GM23338 (cell line): ENCODE results near the gene MAN1C1. TPM values are rescaled to one million over a fixed set of nuclear protein-coding genes. Genes with fewer than 3 reads are reported as not detected.
A peak's percentile ranks its signal among the peaks of the same experiment; 100 is the strongest.

Source experiments
- ATAC-seq: fragments of 200-7000 bp; cut with Tn5 transposase; 3 replicates; pipeline ENCODE4 v1.9.1; 2020
- DNase-seq: peaks from one replicate; pipeline ENCODE4 v3.0.0-alpha.2; 2015; ENCODE audit warnings: low spot score
- H2AFZ ChIP-seq: fragments of 200-600 bp; sonication (generic); 2 replicates; pipeline ENCODE4 v1.8.0; 2016; ENCODE audit warnings: antibody characterized with exemption, mild to moderate bottlenecking, moderate library complexity
- H3F3A ChIP-seq: fragments of 200-600 bp; sonication (generic); replicated peaks from 2 replicates; pipeline ENCODE4 v1.8.0; 2017; ENCODE audit warnings: antibody characterized with exemption, mixed run types, low read depth
- H3K27ac ChIP-seq: fragments of 200-600 bp; sonication (generic); 2 replicates; pipeline ENCODE4 v1.6.1; 2016; ENCODE audit warnings: low read depth
- H3K27me3 ChIP-seq: fragments of 200-600 bp; sonication (generic); 2 replicates; pipeline ENCODE4 v1.8.0; 2016; ENCODE audit warnings: mild to moderate bottlenecking, mixed run types, moderate library complexity; ENCODE audit not compliant: insufficient read depth
- H3K36me3 ChIP-seq: fragments of 200-600 bp; sonication (generic); 2 replicates; pipeline ENCODE4 v1.8.0; 2016; ENCODE audit warnings: mild to moderate bottlenecking; ENCODE audit not compliant: insufficient read depth
- H3K4me1 ChIP-seq: fragments of 200-600 bp; sonication (generic); 2 replicates; pipeline ENCODE4 v1.8.0; 2016; ENCODE audit warnings: mild to moderate bottlenecking, moderate library complexity; ENCODE audit not compliant: insufficient read depth
- H3K4me2 ChIP-seq: fragments of 200-600 bp; sonication (generic); 2 replicates; pipeline ENCODE4 v1.7.1; 2017; ENCODE audit warnings: mixed run types
- H3K4me3 ChIP-seq: fragments of 200-600 bp; sonication (generic); 2 replicates; pipeline ENCODE4 v1.6.1; 2016; ENCODE audit warnings: mixed run types
- H3K79me2 ChIP-seq: fragments of 200-600 bp; sonication (generic); replicated peaks from 2 replicates; pipeline ENCODE4 v1.8.0; 2017; ENCODE audit warnings: mild to moderate bottlenecking; ENCODE audit not compliant: insufficient read depth
- H3K9me2 ChIP-seq: fragments of 200-600 bp; sonication (generic); 2 replicates; pipeline ENCODE4 v1.8.0; 2017; ENCODE audit not compliant: insufficient read depth
- H4K20me1 ChIP-seq: fragments of 200-600 bp; sonication (generic); replicated peaks from 2 replicates; pipeline ENCODE4 v1.8.0; 2017; ENCODE audit warnings: mild to moderate bottlenecking; ENCODE audit not compliant: insufficient read depth
- H3K27ac Mint-ChIP-seq: 2 replicates; pipeline ENCODE4 v1.8.0; 2020; ENCODE audit warnings: inconsistent platforms, mild to moderate bottlenecking, moderate library complexity, mixed read lengths
- H3K27me3 Mint-ChIP-seq: 3 replicates; pipeline ENCODE4 v1.8.0; 2022; ENCODE audit warnings: low read depth, mild to moderate bottlenecking, moderate library complexity, mixed read lengths, inconsistent platforms; ENCODE audit not compliant: insufficient read depth, poor library complexity
- H3K36me3 Mint-ChIP-seq: 3 replicates; pipeline ENCODE4 v1.8.0; 2021; ENCODE audit warnings: low read depth, mild to moderate bottlenecking, inconsistent platforms, moderate library complexity, mixed read lengths
- H3K4me1 Mint-ChIP-seq: 3 replicates; pipeline ENCODE4 v1.8.0; 2020; ENCODE audit warnings: mild to moderate bottlenecking, inconsistent platforms, mixed read lengths
- H3K4me3 Mint-ChIP-seq: 3 replicates; pipeline ENCODE4 v1.8.0; 2021; ENCODE audit warnings: moderate library complexity, mild to moderate bottlenecking, inconsistent platforms, mixed read lengths
- H3K9me3 Mint-ChIP-seq: 3 replicates; pipeline ENCODE4 v1.8.0; 2020; ENCODE audit warnings: moderate library complexity, mild to moderate bottlenecking, inconsistent platforms, mixed read lengths
- CREB1 ChIP-seq: fragments of 250-450 bp; sonication (Bioruptor Pico); IDR thresholded peaks from 2 replicates; pipeline ENCODE4 v1.5.0; 2020; ENCODE audit warnings: low read depth, mild to moderate bottlenecking, moderate library complexity
- EZH2 ChIP-seq: fragments of 200-600 bp; sonication (generic); IDR thresholded peaks from one replicate; pipeline ENCODE4 v1.8.0; 2017; ENCODE audit warnings: antibody characterized with exemption, mild to moderate bottlenecking, low read depth; ENCODE audit not compliant: unreplicated experiment
- JUNB ChIP-seq: IDR thresholded peaks from one replicate; pipeline ENCODE4 v1.6.1; 2016; ENCODE audit warnings: antibody characterized with exemption; ENCODE audit not compliant: unreplicated experiment
- NANOG ChIP-seq: IDR thresholded peaks from 2 replicates; pipeline ENCODE4 v1.6.1; 2016; ENCODE audit warnings: antibody characterized with exemption, borderline replicate concordance
- STAT1 ChIP-seq: IDR thresholded peaks from one replicate; pipeline ENCODE4 v1.6.1; 2016; ENCODE audit warnings: antibody characterized with exemption; ENCODE audit not compliant: unreplicated experiment
- ZNF114 ChIP-seq: fragments of 250-450 bp; sonication (Bioruptor Pico); IDR thresholded peaks from 2 replicates; pipeline ENCODE4 v1.5.0; 2020; ENCODE audit warnings: mild to moderate bottlenecking, moderate library complexity
- polyA plus RNA-seq: library from polyadenylated mRNA; unstranded; fragments of >200 nt; fragmentation: Nextera tagmentation; extraction: Ambion mirVana; gene quantifications from 2 replicates; pipeline ENCODE4 v1.2.1, GENCODE V29; 2016
- total RNA-seq: library from RNA; depleted of rRNA; stranded (reverse); fragments of >200 nt; shearing (Covaris generic); gene quantifications from 2 replicates; pipeline ENCODE4 v1.2.3, GENCODE V29; 2014
- TF ChIP-seq, protein P1 (sequence below), 2 experiments: fragments of 200-600 bp in 1 of 2; sonication (generic) in 1 of 2; conservative IDR thresholded peaks; 2 replicates each; pipeline versions ENCODE4 v1.5.1 to v1.6.1; 2016 to 2017; ENCODE audit warnings: antibody characterized with exemption in 2 of 2, low read depth in 2 of 2, mild to moderate bottlenecking in 2 of 2, moderate library complexity in 1 of 2
- TF ChIP-seq, protein P2 (sequence below): fragments of 250-450 bp; sonication (Bioruptor Pico); IDR thresholded peaks from 2 replicates; pipeline ENCODE4 v1.5.0; 2020; ENCODE audit warnings: mild to moderate bottlenecking, moderate library complexity
- TF ChIP-seq, protein P3 (sequence below): IDR thresholded peaks from one replicate; pipeline ENCODE4 v1.6.1; 2018; ENCODE audit warnings: antibody characterized with exemption; ENCODE audit not compliant: unreplicated experiment
- TF ChIP-seq, protein P4 (sequence below): IDR thresholded peaks from 2 replicates; pipeline ENCODE4 v1.6.1; 2016; ENCODE audit warnings: antibody characterized with exemption

MAN1C1 gene
- total and polyA plus RNA-seq, 2 experiments from 2014 or later: 5.4 to 13.6 TPM

GRCh38 chr1:25826571-25826970 is 210.0 kb downstream of the MAN1C1 start:
- ATAC-seq (peak; percentile 31; the same call in 2 of the 3 replicates), DNase-seq (no peak)
- Mint-ChIP-seq H3K4me1 (peaks cover 3% of the 10 kb centered on the region), H3K4me3 (no peak overlapping the region), H3K36me3 (peaks cover 40% of the 10 kb centered on the region), H3K27ac (no peak overlapping the region), H3K9me3 (no peaks in the 10 kb centered on the region), H3K27me3 (peaks cover 3% of the 10 kb centered on the region)
- peaks cover 10% of the 10 kb centered on the region; the same call in 1 of the 2 replicates for H4K20me1 ChIP-seq
- TF ChIP-seq, protein P1, sequence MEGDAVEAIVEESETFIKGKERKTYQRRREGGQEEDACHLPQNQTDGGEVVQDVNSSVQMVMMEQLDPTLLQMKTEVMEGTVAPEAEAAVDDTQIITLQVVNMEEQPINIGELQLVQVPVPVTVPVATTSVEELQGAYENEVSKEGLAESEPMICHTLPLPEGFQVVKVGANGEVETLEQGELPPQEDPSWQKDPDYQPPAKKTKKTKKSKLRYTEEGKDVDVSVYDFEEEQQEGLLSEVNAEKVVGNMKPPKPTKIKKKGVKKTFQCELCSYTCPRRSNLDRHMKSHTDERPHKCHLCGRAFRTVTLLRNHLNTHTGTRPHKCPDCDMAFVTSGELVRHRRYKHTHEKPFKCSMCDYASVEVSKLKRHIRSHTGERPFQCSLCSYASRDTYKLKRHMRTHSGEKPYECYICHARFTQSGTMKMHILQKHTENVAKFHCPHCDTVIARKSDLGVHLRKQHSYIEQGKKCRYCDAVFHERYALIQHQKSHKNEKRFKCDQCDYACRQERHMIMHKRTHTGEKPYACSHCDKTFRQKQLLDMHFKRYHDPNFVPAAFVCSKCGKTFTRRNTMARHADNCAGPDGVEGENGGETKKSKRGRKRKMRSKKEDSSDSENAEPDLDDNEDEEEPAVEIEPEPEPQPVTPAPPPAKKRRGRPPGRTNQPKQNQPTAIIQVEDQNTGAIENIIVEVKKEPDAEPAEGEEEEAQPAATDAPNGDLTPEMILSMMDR (conservative IDR thresholded peaks at IDR 0.05; ENCODE audit: low read depth in 2 of 2): no peak
- TF ChIP-seq ZNF114 (CRISPR knock-in tag) (no peak), JUNB (no peak), STAT1 (no peak), EZH2 (no peak), CREB1 (CRISPR knock-in tag) (no peak), NANOG (no peak)
- TF ChIP-seq, protein P2, sequence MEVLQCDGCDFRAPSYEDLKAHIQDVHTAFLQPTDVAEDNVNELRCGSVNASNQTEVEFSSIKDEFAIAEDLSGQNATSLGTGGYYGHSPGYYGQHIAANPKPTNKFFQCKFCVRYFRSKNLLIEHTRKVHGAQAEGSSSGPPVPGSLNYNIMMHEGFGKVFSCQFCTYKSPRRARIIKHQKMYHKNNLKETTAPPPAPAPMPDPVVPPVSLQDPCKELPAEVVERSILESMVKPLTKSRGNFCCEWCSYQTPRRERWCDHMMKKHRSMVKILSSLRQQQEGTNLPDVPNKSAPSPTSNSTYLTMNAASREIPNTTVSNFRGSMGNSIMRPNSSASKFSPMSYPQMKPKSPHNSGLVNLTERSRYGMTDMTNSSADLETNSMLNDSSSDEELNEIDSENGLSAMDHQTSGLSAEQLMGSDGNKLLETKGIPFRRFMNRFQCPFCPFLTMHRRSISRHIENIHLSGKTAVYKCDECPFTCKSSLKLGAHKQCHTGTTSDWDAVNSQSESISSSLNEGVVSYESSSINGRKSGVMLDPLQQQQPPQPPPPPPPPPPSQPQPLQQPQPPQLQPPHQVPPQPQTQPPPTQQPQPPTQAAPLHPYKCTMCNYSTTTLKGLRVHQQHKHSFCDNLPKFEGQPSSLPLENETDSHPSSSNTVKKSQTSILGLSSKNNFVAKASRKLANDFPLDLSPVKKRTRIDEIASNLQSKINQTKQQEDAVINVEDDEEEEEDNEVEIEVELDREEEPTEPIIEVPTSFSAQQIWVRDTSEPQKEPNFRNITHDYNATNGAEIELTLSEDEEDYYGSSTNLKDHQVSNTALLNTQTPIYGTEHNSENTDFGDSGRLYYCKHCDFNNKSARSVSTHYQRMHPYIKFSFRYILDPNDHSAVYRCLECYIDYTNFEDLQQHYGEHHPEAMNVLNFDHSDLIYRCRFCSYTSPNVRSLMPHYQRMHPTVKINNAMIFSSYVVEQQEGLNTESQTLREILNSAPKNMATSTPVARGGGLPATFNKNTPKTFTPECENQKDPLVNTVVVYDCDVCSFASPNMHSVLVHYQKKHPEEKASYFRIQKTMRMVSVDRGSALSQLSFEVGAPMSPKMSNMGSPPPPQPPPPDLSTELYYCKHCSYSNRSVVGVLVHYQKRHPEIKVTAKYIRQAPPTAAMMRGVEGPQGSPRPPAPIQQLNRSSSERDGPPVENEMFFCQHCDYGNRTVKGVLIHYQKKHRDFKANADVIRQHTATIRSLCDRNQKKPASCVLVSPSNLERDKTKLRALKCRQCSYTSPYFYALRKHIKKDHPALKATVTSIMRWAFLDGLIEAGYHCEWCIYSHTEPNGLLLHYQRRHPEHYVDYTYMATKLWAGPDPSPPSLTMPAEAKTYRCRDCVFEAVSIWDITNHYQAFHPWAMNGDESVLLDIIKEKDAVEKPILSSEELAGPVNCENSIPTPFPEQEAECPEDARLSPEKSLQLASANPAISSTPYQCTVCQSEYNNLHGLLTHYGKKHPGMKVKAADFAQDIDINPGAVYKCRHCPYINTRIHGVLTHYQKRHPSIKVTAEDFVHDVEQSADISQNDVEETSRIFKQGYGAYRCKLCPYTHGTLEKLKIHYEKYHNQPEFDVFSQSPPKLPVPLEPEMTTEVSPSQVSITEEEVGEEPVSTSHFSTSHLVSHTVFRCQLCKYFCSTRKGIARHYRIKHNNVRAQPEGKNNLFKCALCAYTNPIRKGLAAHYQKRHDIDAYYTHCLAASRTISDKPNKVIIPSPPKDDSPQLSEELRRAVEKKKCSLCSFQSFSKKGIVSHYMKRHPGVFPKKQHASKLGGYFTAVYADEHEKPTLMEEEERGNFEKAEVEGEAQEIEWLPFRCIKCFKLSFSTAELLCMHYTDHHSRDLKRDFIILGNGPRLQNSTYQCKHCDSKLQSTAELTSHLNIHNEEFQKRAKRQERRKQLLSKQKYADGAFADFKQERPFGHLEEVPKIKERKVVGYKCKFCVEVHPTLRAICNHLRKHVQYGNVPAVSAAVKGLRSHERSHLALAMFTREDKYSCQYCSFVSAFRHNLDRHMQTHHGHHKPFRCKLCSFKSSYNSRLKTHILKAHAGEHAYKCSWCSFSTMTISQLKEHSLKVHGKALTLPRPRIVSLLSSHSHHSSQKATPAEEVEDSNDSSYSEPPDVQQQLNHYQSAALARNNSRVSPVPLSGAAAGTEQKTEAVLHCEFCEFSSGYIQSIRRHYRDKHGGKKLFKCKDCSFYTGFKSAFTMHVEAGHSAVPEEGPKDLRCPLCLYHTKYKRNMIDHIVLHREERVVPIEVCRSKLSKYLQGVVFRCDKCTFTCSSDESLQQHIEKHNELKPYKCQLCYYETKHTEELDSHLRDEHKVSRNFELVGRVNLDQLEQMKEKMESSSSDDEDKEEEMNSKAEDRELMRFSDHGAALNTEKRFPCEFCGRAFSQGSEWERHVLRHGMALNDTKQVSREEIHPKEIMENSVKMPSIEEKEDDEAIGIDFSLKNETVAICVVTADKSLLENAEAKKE: no peak
- TF ChIP-seq, protein P3, sequence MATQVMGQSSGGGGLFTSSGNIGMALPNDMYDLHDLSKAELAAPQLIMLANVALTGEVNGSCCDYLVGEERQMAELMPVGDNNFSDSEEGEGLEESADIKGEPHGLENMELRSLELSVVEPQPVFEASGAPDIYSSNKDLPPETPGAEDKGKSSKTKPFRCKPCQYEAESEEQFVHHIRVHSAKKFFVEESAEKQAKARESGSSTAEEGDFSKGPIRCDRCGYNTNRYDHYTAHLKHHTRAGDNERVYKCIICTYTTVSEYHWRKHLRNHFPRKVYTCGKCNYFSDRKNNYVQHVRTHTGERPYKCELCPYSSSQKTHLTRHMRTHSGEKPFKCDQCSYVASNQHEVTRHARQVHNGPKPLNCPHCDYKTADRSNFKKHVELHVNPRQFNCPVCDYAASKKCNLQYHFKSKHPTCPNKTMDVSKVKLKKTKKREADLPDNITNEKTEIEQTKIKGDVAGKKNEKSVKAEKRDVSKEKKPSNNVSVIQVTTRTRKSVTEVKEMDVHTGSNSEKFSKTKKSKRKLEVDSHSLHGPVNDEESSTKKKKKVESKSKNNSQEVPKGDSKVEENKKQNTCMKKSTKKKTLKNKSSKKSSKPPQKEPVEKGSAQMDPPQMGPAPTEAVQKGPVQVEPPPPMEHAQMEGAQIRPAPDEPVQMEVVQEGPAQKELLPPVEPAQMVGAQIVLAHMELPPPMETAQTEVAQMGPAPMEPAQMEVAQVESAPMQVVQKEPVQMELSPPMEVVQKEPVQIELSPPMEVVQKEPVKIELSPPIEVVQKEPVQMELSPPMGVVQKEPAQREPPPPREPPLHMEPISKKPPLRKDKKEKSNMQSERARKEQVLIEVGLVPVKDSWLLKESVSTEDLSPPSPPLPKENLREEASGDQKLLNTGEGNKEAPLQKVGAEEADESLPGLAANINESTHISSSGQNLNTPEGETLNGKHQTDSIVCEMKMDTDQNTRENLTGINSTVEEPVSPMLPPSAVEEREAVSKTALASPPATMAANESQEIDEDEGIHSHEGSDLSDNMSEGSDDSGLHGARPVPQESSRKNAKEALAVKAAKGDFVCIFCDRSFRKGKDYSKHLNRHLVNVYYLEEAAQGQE: no peak
- TF ChIP-seq, protein P4, sequence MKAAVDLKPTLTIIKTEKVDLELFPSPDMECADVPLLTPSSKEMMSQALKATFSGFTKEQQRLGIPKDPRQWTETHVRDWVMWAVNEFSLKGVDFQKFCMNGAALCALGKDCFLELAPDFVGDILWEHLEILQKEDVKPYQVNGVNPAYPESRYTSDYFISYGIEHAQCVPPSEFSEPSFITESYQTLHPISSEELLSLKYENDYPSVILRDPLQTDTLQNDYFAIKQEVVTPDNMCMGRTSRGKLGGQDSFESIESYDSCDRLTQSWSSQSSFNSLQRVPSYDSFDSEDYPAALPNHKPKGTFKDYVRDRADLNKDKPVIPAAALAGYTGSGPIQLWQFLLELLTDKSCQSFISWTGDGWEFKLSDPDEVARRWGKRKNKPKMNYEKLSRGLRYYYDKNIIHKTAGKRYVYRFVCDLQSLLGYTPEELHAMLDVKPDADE: no peak
- no peak overlapping the region for H3K4me3 ChIP-seq
- peaks cover 7% of the 10 kb centered on the region for H3K27me3 ChIP-seq
- H3K79me2 ChIP-seq: no peaks in the 10 kb centered on the region
- no peak overlapping the region for H2AFZ ChIP-seq
- peaks cover 36% of the 10 kb centered on the region for H3K36me3 ChIP-seq
- no peaks in the 10 kb centered on the region for H3K4me1 ChIP-seq
- H3K9me2 ChIP-seq: no peaks in the 10 kb centered on the region
- no peak overlapping the region for H3K4me2 ChIP-seq
- H3F3A ChIP-seq: 0 out of 2 replicates have a peak, but pooled peaks cover 4% of the 10 kb centered on the region
- no peak overlapping the region for H3K27ac ChIP-seq
